22Rv1 (cell line): ENCODE measurements around the gene FAM83G.

Source experiments
- ZFX ChIP-seq: fragments of 450-650 bp; IDR thresholded peaks from 2 replicates; pipeline ENCODE4 v1.6.1; 2017; ENCODE audit warnings: antibody characterized with exemption, borderline replicate concordance
- TF ChIP-seq, protein P1 (sequence below): fragments of 450-650 bp; IDR thresholded peaks from 2 replicates; pipeline ENCODE4 v1.5.1; 2017; ENCODE audit warnings: mild to moderate bottlenecking

DNA sequence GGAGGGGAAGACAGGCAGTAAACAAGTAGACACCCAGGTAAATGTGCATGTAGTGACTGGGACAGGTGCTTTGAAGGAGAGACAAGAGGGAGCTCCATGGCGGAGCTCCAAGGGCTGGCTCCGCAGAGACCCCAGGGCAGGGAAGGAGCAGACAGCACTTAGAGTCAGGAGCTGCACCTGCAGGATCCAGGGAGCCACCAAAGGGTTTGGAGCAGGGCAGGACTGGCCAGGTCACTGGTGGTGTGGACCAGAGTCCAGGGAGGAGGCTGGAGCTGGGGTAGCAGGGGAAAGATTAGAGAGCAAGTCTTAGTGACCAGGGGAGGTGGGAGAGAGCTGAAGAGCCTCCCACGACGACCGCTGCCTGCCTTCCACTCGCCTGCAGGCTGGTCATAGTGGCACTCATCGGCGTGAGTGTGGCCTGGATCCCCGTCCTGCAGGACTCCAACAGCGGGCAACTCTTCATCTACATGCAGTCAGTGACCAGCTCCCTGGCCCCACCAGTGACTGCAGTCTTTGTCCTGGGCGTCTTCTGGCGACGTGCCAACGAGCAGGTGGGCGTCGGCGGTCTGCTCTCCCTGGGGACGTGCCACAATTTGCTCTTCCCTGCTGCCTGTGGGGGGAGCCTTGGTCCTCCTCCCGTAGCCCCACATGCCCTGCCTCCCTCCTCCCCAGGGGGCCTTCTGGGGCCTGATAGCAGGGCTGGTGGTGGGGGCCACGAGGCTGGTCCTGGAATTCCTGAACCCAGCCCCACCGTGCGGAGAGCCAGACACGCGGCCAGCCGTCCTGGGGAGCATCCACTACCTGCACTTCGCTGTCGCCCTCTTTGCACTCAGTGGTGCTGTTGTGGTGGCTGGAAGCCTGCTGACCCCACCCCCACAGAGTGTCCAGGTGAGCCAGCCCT is 14.7 kb upstream of the FAM83G start:
- TF ChIP-seq, protein P1, sequence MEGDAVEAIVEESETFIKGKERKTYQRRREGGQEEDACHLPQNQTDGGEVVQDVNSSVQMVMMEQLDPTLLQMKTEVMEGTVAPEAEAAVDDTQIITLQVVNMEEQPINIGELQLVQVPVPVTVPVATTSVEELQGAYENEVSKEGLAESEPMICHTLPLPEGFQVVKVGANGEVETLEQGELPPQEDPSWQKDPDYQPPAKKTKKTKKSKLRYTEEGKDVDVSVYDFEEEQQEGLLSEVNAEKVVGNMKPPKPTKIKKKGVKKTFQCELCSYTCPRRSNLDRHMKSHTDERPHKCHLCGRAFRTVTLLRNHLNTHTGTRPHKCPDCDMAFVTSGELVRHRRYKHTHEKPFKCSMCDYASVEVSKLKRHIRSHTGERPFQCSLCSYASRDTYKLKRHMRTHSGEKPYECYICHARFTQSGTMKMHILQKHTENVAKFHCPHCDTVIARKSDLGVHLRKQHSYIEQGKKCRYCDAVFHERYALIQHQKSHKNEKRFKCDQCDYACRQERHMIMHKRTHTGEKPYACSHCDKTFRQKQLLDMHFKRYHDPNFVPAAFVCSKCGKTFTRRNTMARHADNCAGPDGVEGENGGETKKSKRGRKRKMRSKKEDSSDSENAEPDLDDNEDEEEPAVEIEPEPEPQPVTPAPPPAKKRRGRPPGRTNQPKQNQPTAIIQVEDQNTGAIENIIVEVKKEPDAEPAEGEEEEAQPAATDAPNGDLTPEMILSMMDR = no peak
- TF ChIP-seq ZFX = no peak
